HG03432 (cell line): ENCODE data around the gene MRC2.

Source experiments
- ATAC-seq: cut with Tn5 transposase; IDR thresholded peaks from one replicate; pipeline ENCODE4 v1.9.1; 2021; ENCODE audit warnings: mild to moderate bottlenecking, moderate library complexity; ENCODE audit not compliant: unreplicated experiment

MRC2 gene

DNA sequence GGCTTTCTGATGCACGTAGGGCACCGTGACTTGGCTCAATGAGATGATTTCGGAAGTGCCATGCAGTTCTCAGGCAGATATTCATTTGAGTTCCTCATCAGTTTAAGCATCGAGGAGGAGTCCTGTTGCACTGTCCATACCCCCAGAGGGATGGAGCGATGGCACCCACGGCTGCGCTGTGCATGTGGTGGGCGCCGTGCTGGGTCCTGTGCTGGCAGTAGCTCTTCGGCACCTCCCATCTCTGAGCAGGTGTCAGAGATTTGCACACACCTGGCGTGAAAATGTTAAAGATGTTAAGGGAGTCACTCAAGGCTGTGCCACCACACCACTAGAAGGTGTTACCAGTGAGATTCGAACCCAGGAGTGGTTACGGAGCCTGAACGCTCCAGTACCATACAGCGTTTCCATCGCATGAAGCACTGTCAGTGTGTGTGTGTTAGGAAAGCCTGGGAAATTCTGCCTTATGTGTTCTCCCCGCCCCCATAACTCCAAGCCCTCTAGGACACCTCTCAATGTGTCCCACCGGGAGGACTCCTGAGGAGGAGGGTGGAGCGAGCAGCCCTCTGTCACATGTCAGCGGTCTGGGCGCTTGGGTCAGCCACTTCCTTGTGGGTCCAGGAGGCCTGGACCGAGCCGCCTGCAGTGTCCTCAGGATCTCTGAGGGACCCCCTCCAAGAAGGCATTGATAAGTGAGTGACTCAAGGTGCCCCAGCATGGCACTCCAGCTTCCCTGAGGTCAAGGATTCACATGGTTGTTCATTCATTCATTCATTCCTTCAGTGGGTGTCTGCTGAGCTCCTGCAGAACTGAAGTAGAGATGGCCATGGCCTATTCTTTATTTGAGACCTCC is 3.8 kb downstream of the MRC2 start:
- ATAC-seq: no peak

DNA sequence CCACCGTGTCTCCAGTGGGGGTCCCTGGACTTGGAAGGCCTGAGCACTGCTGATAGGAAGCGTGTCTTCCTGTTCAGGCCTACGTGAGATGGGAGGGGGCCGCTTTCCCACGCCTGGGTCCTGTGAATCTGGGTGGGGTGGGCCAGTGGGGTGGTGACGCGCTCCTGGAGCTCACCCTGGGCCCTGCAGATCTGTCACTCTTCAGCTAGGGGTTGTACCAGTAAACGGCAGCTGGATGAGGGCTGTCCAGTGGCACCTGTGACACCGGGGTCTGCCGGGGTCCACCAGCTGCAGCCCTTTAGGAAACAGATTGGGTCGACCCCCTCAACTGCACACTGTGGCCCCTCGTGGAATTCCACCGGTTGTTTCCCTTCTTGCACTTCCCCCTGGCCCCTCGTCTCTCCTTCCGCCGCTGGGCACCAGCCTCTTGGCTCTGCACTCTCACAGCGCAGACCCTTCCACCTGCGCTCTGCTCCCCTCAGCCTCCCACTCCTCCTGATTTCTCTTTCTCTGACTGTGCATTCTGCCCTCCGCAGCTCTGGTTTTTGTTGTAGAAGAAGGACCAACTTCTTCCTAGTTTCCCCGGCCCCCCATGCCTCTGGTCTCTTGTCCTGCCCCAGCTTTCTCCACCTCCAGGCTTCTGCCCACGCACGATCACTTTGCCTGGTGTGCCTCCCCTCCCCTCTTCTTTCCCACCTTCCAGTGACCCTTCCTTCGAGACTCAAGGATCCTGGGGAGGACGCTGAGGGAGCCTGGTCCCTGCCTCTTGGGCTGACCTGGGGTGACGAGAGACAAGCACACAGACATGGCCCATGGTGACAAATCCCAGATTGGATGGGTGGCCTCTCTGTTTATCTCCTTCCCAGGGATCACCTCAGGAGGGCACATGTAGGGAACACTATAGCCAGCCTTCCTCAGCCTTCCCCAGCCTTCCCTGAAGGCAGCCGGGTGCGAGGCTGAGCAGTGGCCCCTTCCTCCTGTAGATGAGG is 4.8 kb downstream of the MRC2 start:
- ATAC-seq: no peak

DNA sequence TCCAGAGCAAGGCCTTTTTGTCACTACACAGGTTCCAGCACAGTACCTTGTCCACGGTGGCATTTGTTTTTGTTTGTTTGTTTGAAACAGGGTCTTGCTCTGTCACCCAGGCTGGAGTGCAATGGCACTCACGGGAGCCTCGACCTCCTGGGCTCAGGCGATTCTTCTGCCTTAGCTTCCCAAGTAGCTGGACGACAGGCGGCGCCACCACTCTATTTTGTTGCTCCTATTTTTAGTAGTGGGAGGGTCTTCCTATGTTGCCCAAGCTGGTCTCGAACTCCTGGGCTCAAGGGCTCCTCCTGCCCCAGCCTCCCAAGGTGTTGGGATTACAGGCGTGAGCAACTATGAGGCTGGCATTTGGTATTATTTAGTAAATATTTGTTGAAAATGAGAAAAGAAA is 10.3 kb downstream of the MRC2 start:
- ATAC-seq: no peak

DNA sequence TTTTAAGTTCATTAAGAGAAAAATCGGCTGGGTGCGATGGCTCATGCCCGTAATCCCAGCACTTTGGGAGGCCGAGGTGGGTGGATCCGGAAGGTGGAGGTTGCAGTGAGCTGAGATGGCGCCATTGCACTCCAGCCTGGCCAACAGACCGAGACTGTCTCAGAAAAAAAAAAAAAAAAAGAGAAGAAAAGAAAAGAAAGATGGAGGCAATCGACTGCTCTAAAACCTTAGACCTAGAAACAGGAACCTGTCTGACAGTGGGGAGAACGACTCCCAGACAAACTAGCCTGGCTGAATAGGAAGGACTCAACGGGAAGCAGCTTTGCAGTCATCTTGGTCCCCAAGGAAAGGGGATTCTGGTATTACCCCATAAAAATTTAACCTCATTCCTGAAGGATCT is 13.7 kb downstream of the MRC2 start:
- ATAC-seq: no peak

DNA sequence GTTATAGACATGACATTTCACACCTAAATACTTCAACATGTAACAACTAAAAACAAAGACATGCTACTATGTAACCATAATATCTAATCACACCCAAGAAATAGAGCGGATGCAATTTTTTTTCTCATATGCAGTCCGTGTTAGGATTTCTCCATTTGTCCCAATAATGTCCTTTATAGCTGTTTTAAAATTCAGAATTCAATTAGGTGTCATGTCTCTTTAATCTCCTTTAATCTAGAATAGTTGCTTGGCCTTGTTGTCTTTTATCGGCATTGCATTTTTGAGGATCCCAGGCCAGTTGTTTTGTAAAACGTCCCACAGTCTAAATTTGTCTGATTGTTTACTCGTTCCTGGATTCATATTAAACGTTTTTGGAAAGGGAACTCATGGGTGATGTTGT is 14.5 kb downstream of the MRC2 start:
- no peak for ATAC-seq

DNA sequence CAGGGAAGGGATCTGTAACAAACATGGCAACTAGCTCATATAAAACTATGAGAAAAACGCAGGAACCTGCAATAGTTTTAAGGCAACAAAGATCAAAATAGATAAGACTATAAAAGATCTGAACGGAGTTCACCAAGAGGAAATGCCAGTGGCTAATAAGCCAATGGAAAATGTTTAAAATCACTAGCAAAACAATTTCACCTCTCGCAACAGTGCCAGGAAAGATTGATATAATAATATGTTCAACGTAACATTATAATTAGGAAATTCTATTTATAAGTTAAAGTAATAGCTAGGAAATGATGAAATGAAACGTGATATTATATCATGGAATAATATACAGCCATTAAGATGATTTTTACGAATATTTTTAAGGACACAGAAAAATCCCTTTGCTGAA is 16.0 kb downstream of the MRC2 start:
- no peak for ATAC-seq

DNA sequence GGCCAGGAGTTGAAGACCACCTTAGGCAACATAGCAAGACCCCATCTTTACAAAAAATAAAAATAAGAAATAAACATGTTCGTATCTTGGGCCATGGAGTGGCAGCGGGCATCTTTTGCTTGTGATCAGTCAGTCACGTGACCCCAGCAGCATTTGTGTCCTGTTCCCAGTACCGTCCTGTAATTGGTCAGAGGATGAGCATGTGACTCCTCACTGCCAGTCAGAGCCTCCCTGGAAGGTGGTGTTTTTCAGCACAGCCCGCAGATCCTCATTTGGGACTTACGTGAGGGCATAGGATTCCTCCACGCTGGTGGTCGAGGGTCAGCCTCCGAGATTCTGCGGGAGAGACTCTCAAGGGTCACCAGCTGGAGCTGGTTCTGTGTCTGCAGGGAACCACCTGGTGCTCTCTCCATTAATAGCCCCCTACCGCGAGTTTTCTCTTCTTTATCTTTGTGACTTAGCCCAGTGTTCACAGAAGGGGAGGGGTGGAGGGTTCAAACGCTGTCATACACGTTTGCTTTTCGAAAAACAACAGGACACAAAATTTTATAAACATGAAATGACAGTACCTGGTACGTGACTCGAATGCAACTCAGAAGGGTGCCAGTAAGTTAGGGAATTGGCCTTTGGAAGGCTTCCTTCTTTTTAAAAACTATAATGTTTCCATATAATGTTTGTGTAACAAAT is 17.2 kb downstream of the MRC2 start:
- ATAC-seq: no peak

DNA sequence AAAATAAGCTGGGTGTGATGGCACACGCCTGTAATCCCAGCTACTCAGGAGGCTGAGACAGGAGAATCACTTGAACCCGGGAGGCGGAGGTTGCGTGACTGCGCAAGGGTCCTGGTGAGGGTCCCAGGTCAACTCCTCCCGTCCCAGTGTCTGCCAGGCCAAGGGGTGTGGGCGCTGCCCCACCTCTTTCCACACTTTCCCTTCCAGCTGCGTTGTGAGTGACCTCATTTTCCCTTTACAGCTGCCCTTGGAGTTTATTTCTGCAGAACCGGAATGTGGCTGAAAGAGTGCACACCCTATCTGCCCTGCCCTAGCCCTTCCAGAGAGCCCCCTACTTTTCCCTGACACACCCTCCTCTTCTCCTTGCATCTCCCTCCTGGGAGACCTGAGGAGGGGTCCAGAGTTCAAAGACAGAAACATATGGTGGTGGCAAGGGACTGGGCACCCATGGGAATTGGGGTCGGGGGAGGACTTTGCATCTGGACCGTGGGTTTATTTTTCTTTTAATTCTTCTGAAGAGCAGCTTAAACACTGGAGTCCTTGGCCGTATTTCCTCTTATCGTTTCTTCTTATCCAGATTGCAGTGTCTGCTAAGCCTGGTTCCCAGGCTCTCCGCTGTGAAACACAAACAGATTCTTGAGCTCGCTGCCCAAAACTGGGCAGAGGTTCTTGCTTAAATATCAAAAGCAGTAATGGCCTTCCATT is 20.9 kb downstream of the MRC2 start:
- ATAC-seq: no peak

DNA sequence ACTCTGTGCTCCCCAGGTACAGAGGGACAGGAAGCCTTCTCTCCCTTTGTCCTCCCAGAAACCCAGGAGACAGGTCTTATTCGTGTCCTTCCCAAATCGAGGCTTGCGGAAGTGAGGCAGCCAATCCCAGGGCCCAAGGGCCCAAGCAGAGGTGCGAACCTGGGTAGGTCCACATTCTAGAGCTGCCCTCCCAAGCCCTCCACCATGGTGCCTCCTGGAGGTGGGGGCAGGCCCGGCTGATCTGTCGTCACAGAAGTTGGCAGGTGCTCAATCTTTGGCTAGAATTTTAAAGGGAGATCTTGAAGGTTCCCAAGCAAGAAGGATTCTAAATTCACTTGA is 21.5 kb downstream of the MRC2 start:
- ATAC-seq: no peak

DNA sequence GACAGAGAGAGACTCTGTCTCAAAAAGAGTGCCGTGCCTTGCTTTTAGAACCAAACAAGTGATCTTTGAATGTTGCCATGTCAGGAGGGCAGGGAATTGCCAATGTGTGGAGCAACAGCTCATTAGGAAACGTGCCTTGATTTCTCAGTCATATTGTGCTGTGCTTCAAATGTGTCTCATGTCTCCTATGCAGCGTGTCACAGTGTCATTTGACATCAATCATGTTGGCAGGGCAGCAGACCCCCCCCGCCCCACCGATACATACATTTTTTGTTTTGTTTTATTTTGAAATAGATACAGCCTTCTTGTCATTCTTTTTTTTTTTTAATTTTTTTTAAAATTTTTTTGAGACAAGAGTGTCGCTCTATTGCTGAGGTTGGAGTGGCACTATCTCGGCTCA is 22.1 kb downstream of the MRC2 start:
- no peak for ATAC-seq

DNA sequence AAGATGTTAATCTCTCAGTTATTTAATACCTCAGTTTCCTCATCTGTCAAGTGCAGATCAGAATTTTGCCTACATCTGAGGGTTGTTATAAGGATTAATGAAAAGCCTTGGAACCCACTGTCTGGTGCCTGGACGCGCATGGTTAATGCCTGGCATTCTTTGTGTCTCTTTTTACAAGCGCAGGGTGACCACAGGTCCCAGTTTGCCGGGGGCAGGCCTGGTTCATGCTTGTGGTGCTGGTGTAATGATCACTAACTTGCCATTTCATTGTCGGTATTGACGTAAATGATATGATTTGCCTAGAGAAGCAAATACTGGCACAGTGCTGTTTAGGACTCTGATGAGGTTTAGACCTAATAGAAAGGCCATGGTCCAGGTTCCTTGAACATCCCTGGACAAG is 23.1 kb downstream of the MRC2 start:
- no peak for ATAC-seq

DNA sequence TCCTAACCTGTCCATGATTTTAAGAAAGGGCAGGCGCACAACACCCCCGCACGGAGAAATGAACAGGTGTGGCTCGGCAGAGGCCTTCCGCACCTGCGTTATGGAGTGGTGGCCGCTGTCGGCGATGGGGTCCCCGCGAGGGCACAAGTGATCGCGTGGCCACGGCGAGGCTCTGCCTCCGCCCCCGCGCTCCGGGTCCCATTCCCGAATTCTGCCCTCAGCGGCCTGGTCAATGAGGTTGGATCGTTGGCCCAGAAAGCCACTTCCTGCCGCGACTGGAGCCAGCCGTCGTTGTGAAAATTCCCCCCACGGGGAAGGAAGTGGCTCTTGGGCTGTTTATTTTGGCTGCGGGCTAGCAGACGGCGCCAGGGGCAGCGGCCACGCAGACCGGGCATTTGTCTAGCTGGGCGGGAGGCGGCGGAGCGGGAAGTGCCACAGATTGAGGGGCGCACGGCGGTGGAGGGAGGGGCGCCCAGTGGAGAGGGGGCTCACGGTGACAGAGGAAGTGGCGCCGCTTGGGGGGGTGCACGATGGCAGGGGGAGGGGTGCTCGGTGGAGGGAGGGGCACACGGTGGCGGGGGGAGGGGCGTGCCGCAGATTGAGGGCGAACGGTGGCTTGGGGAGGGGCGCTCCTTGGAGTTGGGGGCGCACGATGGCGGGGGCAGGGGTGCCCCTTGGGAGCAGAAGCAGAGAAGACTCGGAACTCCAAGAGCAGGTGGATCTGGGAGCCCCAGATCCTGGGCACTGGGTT is 25.0 kb downstream of the MRC2 start:
- no peak for ATAC-seq

DNA sequence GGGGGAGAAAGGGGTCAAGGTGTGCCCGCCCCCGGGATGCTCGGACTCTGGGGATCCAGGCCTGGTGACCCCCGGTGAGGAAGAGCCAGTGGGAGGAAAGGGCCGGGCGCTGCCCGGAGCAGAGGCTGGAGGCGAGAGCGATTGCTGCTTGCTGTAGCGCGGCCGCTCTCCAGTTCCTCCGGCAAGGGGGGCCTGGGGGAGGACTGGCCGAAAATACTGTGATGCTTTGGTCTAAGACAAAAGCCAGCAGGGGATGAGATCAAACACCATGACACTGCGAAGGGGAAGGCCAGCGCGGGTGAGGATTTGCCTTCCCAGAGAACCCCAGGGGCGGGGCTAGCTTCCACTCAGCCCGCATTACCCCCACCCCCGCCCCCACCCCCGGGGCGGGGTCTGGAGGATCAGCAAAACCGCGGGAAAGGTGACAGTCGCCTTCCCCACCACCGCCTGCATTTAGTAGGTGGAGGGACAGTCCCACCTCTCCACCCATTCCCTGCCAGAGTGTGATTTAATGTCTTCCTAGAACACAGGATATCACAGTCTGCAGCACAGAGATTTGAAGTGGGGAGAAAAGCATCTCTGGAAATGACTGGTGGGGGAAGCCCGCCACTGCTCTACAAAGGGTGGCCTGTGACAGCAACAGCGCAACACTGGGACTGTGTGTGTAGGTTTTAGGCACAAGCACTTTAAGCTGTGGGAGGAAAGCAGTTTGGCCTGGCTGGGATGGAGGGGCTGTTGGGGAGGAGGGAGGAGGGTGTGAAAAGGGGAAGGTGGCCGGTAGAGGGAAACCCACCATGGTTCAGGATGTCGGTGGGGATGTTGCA is 25.7 kb downstream of the MRC2 start:
- ATAC-seq: peak; percentile 87

DNA sequence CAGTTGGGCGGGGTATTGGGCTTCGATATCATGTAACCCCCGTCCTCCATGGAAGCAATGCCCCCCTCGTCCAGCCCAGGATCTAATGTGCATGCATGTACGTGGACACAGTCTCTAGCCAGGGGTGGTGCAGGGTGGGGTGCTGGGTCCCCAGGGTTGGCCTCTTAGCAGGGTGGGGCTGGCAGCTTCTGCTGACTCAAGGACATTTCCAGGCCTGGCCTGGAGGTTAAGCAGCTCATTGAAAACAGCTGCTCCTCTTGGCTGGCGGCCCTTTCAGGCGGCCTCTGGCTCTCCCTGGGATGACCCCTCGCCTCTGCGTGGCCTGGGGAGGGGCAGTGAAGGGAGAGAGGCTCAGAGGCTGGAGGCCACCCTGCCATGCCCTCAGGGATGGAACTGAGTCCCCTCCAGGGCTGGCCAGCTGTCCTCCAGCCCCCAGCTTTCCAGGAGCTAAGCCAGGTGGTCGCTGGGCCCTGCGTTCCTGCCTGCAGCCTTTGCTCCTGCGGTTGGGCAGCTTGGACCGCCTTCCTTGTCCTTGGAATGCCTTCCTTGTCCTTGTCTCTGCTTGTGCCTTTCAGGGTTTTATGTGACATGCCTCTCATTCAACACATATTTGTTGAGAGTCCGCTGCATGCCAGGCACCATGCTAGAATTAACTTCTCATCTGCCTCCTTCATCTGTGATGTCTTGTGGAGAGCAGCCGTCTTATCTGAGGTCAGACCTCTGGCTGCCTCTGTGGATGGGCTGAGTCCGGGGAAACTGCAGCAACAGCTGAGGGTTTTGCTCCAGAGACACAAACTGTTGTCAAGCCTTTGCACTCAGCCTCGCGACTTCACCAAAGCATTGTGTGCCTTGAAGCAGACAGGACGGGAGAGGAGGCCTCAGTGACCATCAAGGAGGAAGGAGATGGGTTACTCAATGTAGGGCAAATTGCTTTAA is 26.6 kb downstream of the MRC2 start:
- ATAC-seq: no peak

DNA sequence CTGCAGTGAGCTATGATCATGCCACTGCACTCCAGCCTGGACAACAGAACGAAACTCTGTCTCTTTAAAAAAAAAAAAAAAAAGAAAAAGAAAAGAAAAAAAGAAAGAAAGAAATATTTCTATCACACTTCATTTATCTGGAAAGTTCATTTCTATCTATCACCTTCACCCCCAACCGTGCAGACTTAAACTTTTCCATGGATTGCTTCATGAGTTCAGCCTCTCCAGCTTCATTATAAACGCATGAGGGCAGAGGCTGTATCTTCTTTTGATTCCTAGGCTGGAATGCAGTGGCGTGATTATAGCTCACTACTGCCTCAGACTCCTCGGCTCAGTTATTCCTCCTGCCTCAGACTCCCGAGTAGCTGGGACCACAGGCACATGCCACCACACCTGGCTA is 28.2 kb downstream of the MRC2 start:
- no peak for ATAC-seq

DNA sequence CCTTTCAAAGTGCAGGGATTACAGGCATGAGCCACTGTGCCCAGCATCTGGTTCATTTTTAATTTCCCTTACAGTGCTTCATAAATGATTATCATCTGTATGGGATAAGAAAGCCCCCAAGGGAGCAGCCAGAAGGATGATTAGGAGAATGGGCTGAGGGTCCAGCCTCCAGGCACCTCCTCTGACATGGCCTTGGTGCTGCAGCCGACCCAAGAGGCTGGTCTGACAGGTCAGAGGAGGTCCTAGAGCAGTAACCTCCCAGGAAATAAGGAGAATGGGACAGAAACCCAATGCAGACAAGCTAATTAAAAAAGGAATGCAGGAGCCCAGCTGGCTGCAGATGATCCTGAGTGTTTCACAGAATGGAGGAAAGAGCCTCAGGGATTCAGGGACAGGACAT is 29.0 kb downstream of the MRC2 start:
- no peak for ATAC-seq

DNA sequence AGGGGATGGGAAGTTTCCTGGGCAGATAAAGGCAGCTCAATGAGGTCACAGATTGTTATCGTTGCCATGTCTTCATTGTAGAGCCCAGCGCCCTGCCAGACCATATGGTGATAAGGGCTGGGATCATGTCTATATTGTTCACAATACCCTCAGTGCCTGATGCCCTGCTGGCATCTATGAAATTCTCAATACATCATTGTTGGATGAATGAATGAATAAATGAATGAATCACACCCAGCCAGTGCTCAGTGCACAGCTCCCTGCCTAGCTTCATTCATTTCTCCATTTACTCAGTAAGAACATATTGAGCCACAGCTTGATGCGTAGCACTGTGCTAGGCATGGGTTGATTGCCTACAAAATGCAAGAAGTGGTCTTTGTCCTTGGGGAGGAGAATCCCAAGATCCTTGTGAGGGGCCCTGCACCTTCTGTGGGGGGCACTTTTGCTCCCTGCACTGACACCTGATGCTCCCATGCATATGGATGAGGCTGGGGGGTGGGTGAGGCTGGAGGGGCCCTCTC is 29.7 kb downstream of the MRC2 start:
- ATAC-seq: no peak

DNA sequence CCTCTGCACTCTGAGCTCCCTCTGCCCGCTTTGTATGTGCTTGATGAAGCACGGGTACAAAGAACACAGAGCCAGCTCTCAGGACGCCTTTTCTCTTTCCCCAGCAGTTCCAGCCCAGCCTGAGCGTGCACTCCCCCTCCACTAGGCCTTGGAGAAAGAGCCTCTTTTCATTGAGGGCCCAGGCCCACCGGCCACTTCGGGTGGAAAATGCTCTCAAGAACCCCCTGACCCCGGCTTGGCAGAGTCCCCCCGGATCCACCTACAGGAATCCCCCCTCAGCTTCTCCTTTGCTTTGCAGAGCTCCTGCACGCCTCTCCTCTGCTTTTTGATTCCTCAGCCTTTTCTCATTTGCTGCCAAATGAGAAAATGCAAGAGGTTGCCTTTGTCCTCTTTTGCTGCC is 30.2 kb downstream of the MRC2 start:
- ATAC-seq: no peak
